RWPE2 (cell line): Measurements from ENCODE around the gene GNL3.
"Not testable (repeated sequence)": the region's sequence is repeated elsewhere in the genome, so short reads cannot be mapped to it uniquely, and the experiment has no call there.

Experiments
- ATAC-seq: fragments of 200-7000 bp; cut with Tn5 transposase; 3 replicates; pipeline ENCODE4 v1.9.1; 2021; ENCODE audit warnings: low read depth
- DNase-seq: peaks from one replicate; pipeline ENCODE4 v3.0.0-alpha.2; 2020; ENCODE audit warnings: low spot score
- H3K27ac ChIP-seq: fragments of 450-650 bp; 2 replicates; pipeline ENCODE4 v1.5.1; 2017; ENCODE audit warnings: mild to moderate bottlenecking; ENCODE audit not compliant: poor library complexity, severe bottlenecking
- H3K27me3 ChIP-seq: fragments of 250-450 bp; sonication (Bioruptor Pico); 2 replicates; pipeline ENCODE4 v1.5.1; 2021; ENCODE audit warnings: mild to moderate bottlenecking, moderate library complexity; ENCODE audit not compliant: insufficient read depth, poor library complexity, severe bottlenecking
- H3K36me3 ChIP-seq: fragments of 250-450 bp; sonication (Bioruptor Pico); 2 replicates; pipeline ENCODE4 v1.5.1; 2020; ENCODE audit warnings: low read depth, mild to moderate bottlenecking, moderate library complexity
- H3K4me1 ChIP-seq: fragments of 250-450 bp; sonication (Bioruptor Pico); 2 replicates; pipeline ENCODE4 v1.5.1; 2021; ENCODE audit warnings: mild to moderate bottlenecking, moderate library complexity; ENCODE audit not compliant: insufficient read depth, poor library complexity, severe bottlenecking
- H3K4me3 ChIP-seq: fragments of 250-450 bp; sonication (Bioruptor Pico); 2 replicates; pipeline ENCODE4 v1.5.1; 2021; ENCODE audit warnings: mild to moderate bottlenecking, moderate library complexity; ENCODE audit not compliant: severe bottlenecking
- H3K9me3 ChIP-seq: fragments of 250-450 bp; sonication (Bioruptor Pico); 2 replicates; pipeline ENCODE4 v1.5.1; 2021; ENCODE audit warnings: mild to moderate bottlenecking, moderate library complexity; ENCODE audit not compliant: severe bottlenecking
- CTCF ChIP-seq: fragments of 450-650 bp; IDR thresholded peaks from one replicate; pipeline ENCODE4 v1.5.1; 2017; ENCODE audit warnings: mild to moderate bottlenecking, moderate library complexity; ENCODE audit not compliant: poor library complexity, severe bottlenecking

GNL3 gene

GRCh38 chr3:52670621-52671521, 15.0 kb upstream of the GNL3 start:
- peak overlapping the region; percentile 96 for H3K27ac ChIP-seq
- H3K4me1 ChIP-seq = peaks cover 21% of the 10 kb centered on the region
- H3K4me3 ChIP-seq = no peak overlapping the region
- H3K27me3 ChIP-seq = no peaks in the 10 kb centered on the region
- peak; percentile 75 for DNase-seq
- peaks cover 59% of the 10 kb centered on the region for H3K36me3 ChIP-seq
- H3K9me3 ChIP-seq = no peaks in the 10 kb centered on the region
- no peak for TF ChIP-seq CTCF
- ATAC-seq = peak; percentile 96

DNA sequence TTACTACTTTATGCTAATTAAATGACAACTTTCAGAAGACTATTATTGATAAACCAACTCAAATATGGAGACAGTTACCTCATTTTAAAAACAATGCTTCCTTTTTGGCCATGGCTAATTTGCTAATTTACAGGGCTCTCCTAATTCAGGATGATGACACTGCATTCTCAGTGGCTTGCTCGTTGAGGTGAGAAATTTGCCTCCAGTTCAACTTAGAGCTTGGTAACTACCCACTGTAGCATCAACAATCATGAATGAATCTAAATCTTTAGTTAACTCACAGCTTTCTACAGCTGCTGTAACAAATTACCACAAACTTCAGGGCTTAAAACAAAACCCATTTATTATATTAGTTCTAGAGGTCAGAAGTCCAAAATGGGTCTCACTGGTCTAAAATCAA, 14.2 kb upstream of the GNL3 start:
- TF ChIP-seq CTCF = no peak
- Histone ChIP-seq H3K36me3 (peaks cover 65% of the 10 kb centered on the region), H3K4me3 (no peak overlapping the region), H3K27me3 (no peaks in the 10 kb centered on the region), H3K4me1 (peaks cover 21% of the 10 kb centered on the region), H3K9me3 (no peaks in the 10 kb centered on the region), H3K27ac (peak overlapping the region; percentile 96)
- ATAC-seq (no peak), DNase-seq (no peak)

GRCh38 chr3:52676201-52676600, 9.6 kb upstream of the GNL3 start:
- H3K9me3 ChIP-seq = not testable (repeated sequence)
- H3K36me3 ChIP-seq = peaks cover 72% of the 10 kb centered on the region

GRCh38 chr3:52678265-52679198, 7.3 kb upstream of the GNL3 start:
- no peaks in the 10 kb centered on the region for H3K4me1 ChIP-seq
- H3K27ac ChIP-seq = no peak overlapping the region
- peaks cover 64% of the 10 kb centered on the region for H3K36me3 ChIP-seq
- no peak for TF ChIP-seq CTCF
- no peak overlapping the region for H3K4me3 ChIP-seq
- no peaks in the 10 kb centered on the region for H3K9me3 ChIP-seq
- DNase-seq = no peak
- ATAC-seq = no peak
- no peaks in the 10 kb centered on the region for H3K27me3 ChIP-seq

More at GRCh38 chr3:52676201-52676600, 9.6 kb upstream of the GNL3 start:
- H3K4me1 ChIP-seq, H3K27me3 ChIP-seq, H3K27ac ChIP-seq, H3K4me3 ChIP-seq, ATAC-seq, DNase-seq: not testable (repeated sequence)

GRCh38 chr3:52679199-52679538, 6.7 kb upstream of the GNL3 start:
- Histone ChIP-seq H3K4me1 (peaks cover under 1% of the 10 kb centered on the region), H3K27me3 (no peaks in the 10 kb centered on the region), H3K36me3 (peaks cover 60% of the 10 kb centered on the region), H3K9me3 (no peaks in the 10 kb centered on the region), H3K27ac (no peak overlapping the region), H3K4me3 (no peak overlapping the region)
- no peak for TF ChIP-seq CTCF
- DNase-seq = no peak
- no peak for ATAC-seq
